ENCODE data around the gene FRMD8.

FRMD8 gene

DNA sequence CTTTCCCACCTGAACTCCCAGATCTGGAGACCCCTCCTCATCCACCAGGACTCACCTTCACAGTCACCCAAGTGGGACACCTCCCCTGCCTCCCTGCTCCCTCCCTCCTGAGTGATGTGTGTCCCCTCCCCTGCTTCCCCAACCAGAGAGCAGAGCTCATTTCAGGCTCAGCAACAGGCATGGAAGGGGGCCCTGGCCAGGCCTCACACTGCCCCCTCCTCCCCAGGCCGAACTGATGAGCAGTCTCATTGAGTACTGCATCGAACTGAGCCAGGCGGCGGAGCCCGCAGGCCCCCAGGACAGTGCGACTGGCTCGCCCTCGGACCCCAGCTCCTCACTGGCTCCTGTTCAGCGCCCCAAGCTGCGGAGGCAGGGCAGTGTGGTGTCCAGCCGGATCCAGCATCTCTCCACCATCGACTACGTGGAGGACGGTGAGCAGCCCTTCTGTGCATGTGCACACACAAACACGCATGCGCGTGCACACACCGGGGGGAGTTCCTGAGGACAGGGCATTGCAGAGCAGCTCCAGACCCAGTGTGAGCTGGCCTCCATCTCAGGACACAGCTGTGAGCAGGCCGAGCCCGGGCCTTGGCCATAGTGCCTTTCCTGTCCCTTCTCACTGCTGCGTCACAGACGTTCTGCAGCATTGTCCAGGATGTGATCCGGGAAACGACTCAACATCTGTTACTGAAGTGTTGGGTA, 18.4 kb downstream of the FRMD8 start:
- Histone ChIP-seq H3K27ac (ENCODE audit: low read depth, low read length, poor library complexity, severe bottlenecking) (peak overlapping the region; percentile 95), H3K4me2 (ENCODE audit: low read length) (no peak overlapping the region), H3K4me1 (ENCODE audit: insufficient read depth, low read length, severe bottlenecking) (peaks cover 32% of the 10 kb centered on the region), H3K9ac (ENCODE audit: low read length) (no peak overlapping the region), H3K79me2 (ENCODE audit: insufficient read depth, low read length) (no peaks in the 10 kb centered on the region), H3K36me3 (ENCODE audit: insufficient read depth, low read length) (peaks cover 73% of the 10 kb centered on the region), H4K20me1 (ENCODE audit: insufficient read depth, low read length) (no peaks in the 10 kb centered on the region), H3K4me3 (ENCODE audit: low read depth, low read length, poor library complexity, severe bottlenecking) (no peak overlapping the region), H3K9me2 (ENCODE audit: low read depth, low read length) (no peaks in the 10 kb centered on the region), H3F3A (ENCODE audit: insufficient read depth, low read length) (peaks cover 11% of the 10 kb centered on the region), H2AFZ (ENCODE audit: low read length) (no peak overlapping the region), H3K9me3 (ENCODE audit: low read length) (no peaks in the 10 kb centered on the region), H3K27me3 (ENCODE audit: insufficient read depth, low read length) (no peaks in the 10 kb centered on the region)
- TF ChIP-seq EZH2 (IDR thresholded peaks at IDR 0.05; ENCODE audit: borderline replicate concordance, low read length), result no peak
- TF ChIP-seq, protein P1, sequence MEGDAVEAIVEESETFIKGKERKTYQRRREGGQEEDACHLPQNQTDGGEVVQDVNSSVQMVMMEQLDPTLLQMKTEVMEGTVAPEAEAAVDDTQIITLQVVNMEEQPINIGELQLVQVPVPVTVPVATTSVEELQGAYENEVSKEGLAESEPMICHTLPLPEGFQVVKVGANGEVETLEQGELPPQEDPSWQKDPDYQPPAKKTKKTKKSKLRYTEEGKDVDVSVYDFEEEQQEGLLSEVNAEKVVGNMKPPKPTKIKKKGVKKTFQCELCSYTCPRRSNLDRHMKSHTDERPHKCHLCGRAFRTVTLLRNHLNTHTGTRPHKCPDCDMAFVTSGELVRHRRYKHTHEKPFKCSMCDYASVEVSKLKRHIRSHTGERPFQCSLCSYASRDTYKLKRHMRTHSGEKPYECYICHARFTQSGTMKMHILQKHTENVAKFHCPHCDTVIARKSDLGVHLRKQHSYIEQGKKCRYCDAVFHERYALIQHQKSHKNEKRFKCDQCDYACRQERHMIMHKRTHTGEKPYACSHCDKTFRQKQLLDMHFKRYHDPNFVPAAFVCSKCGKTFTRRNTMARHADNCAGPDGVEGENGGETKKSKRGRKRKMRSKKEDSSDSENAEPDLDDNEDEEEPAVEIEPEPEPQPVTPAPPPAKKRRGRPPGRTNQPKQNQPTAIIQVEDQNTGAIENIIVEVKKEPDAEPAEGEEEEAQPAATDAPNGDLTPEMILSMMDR (IDR thresholded peaks at IDR 0.05; ENCODE audit: low read length), result no peak

DNA sequence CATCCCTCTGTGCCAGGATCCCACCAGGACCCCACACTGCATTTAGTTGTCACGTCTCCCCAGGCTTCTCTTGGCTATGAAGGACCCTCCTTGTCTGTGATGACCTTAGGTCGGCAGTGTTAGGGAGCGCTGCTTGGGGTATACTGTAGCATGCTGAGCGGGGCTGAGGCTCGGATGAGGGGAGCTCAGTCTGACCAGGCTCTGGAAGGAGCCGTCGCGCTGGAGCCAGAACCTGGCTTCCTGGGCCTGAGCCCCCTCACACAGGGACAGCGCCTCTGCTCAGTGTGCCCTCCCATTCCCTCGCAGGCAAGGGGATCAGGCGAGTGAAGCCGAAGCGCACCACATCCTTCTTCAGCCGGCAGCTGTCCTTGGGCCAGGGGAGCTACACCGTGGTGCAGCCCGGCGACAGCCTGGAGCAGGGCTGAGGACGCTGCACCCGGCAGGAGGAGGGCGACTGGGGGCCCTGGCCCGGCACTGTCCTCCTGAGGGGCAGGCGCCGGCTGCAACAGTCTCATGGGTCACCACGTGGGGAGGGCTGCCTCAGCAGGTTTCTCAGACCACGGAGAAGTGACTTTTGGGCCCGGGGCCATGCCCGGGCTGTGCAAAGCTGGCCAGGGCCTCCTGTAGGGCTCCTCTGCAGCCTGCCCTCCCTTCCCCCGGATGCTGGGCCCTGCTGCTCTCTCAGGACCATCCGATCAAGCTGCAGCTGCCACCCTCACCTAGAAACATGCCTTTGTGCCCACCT, 24.7 kb downstream of the FRMD8 start:
- no peak overlapping the region for H2AFZ ChIP-seq (ENCODE audit: low read length)
- TF ChIP-seq, protein P1 (IDR thresholded peaks at IDR 0.05; ENCODE audit: low read length), result no peak
- no peak for TF ChIP-seq EZH2 (IDR thresholded peaks at IDR 0.05; ENCODE audit: borderline replicate concordance, low read length)
- no peaks in the 10 kb centered on the region for H3K27me3 ChIP-seq (ENCODE audit: insufficient read depth, low read length)
- H3K9ac ChIP-seq (ENCODE audit: low read length), result no peak overlapping the region
- H3K9me2 ChIP-seq (ENCODE audit: low read depth, low read length), result no peaks in the 10 kb centered on the region
- no peaks in the 10 kb centered on the region for H3K79me2 ChIP-seq (ENCODE audit: insufficient read depth, low read length)
- H3K36me3 ChIP-seq (ENCODE audit: insufficient read depth, low read length), result peaks cover 63% of the 10 kb centered on the region
- H4K20me1 ChIP-seq (ENCODE audit: insufficient read depth, low read length), result no peaks in the 10 kb centered on the region
- H3K9me3 ChIP-seq (ENCODE audit: low read length), result no peaks in the 10 kb centered on the region
- H3K4me3 ChIP-seq (ENCODE audit: low read depth, low read length, poor library complexity, severe bottlenecking), result no peak overlapping the region
- H3K4me2 ChIP-seq (ENCODE audit: low read length), result no peak overlapping the region
- H3K4me1 ChIP-seq (ENCODE audit: insufficient read depth, low read length, severe bottlenecking), result peaks cover 37% of the 10 kb centered on the region
- no peak overlapping the region for H3K27ac ChIP-seq (ENCODE audit: low read depth, low read length, poor library complexity, severe bottlenecking)
- 0 out of 2 replicates have a peak, but pooled peaks cover 5% of the 10 kb centered on the region for H3F3A ChIP-seq (ENCODE audit: insufficient read depth, low read length)

DNA sequence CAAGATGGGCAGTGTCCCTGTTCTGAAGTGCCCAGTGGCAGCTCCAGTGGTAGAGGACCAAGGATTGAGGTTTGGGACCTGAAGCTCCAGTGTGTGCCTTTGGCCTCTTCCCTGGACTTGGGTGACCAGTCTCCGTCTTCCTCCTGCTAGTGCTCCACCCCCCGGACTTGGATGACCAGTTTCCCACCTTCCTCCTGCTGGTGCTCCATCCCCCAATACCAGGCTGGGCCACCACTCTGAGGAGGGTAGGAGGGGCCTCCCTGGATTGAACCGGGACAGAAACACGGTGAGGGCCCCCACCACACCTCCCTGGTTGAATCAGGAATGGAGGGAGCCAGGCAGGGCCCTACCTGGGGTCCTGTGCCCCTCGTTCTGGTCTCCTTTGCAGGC, 25.2 kb downstream of the FRMD8 start:
- H3F3A ChIP-seq (ENCODE audit: insufficient read depth, low read length), result 0 out of 2 replicates have a peak, but pooled peaks cover 5% of the 10 kb centered on the region
- H3K9ac ChIP-seq (ENCODE audit: low read length), result no peak overlapping the region
- no peak overlapping the region for H3K4me3 ChIP-seq (ENCODE audit: low read depth, low read length, poor library complexity, severe bottlenecking)
- no peaks in the 10 kb centered on the region for H4K20me1 ChIP-seq (ENCODE audit: insufficient read depth, low read length)
- no peaks in the 10 kb centered on the region for H3K27me3 ChIP-seq (ENCODE audit: insufficient read depth, low read length)
- H3K36me3 ChIP-seq (ENCODE audit: insufficient read depth, low read length), result peaks cover 58% of the 10 kb centered on the region
- H3K27ac ChIP-seq (ENCODE audit: low read depth, low read length, poor library complexity, severe bottlenecking), result no peak overlapping the region
- no peak overlapping the region for H3K4me2 ChIP-seq (ENCODE audit: low read length)
- no peaks in the 10 kb centered on the region for H3K9me2 ChIP-seq (ENCODE audit: low read depth, low read length)
- no peaks in the 10 kb centered on the region for H3K9me3 ChIP-seq (ENCODE audit: low read length)
- H3K79me2 ChIP-seq (ENCODE audit: insufficient read depth, low read length), result no peaks in the 10 kb centered on the region; the same call in 1 of the 2 replicates
- H2AFZ ChIP-seq (ENCODE audit: low read length), result no peak overlapping the region
- no peak for TF ChIP-seq EZH2 (IDR thresholded peaks at IDR 0.05; ENCODE audit: borderline replicate concordance, low read length)
- TF ChIP-seq, protein P1 (IDR thresholded peaks at IDR 0.05; ENCODE audit: low read length), result no peak
- H3K4me1 ChIP-seq (ENCODE audit: insufficient read depth, low read length, severe bottlenecking), result peaks cover 42% of the 10 kb centered on the region

Data from OCI-LY1 (cell line).